MM.1S (cell line): ENCODE results near the gene AMPH.

Experiments
- EZH2 ChIP-seq: fragments of 300-600 bp; sonication (generic); optimal IDR thresholded peaks from 2 replicates; pipeline ENCODE3; 2017; ENCODE audit warnings: low read depth, mild to moderate bottlenecking, antibody characterized with exemption, low read length, mixed read lengths
- EZH2phosphoT487 ChIP-seq: fragments of 300-600 bp; sonication (generic); IDR thresholded peaks from 2 replicates; pipeline ENCODE4 v1.6.1; 2018; ENCODE audit warnings: antibody characterized with exemption, low read length
- TF ChIP-seq, protein P1 (sequence below): fragments of 300-600 bp; sonication (generic); IDR thresholded peaks from 2 replicates; pipeline ENCODE4 v1.5.1; 2016; ENCODE audit warnings: antibody characterized with exemption, low read length, mixed read lengths

DNA sequence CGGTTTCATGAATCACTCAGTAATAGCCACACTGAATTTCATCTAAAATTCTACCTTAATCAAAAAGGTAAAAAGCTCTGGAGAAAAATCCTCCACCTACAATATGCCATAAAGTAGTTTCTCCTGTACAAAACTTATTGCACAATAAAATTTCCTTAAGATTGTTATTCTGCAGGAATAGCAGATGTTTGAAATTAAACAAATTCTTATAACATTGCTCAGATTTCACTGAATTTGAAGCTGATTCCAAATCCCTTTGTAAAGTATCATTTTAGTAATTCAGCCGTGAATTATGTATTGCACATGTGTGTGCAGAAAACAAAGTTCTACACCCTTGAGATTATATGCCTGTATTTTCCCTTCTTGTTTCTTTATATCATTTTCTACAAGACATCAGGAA, 123.8 kb downstream of the AMPH start:
- TF ChIP-seq, protein P1, sequence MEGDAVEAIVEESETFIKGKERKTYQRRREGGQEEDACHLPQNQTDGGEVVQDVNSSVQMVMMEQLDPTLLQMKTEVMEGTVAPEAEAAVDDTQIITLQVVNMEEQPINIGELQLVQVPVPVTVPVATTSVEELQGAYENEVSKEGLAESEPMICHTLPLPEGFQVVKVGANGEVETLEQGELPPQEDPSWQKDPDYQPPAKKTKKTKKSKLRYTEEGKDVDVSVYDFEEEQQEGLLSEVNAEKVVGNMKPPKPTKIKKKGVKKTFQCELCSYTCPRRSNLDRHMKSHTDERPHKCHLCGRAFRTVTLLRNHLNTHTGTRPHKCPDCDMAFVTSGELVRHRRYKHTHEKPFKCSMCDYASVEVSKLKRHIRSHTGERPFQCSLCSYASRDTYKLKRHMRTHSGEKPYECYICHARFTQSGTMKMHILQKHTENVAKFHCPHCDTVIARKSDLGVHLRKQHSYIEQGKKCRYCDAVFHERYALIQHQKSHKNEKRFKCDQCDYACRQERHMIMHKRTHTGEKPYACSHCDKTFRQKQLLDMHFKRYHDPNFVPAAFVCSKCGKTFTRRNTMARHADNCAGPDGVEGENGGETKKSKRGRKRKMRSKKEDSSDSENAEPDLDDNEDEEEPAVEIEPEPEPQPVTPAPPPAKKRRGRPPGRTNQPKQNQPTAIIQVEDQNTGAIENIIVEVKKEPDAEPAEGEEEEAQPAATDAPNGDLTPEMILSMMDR: no peak
- TF ChIP-seq EZH2: no peak
- no peak for TF ChIP-seq EZH2phosphoT487
